HepG2 (cell line): ENCODE data around the gene LAG3. TPM values are rescaled to one million over a fixed set of nuclear protein-coding genes. Genes with fewer than 3 reads are reported as not detected.
A peak's percentile ranks its signal among the peaks of the same experiment; 100 is the strongest.

ENCODE experiments used
- DZIP1 ChIP-seq: sonication (generic); formaldehyde crosslinking; IDR thresholded peaks from 2 replicates; pipeline ENCODE4 v1.5.0; 2020; ENCODE audit warnings: mild to moderate bottlenecking, missing genetic modification reagents
- FOXA3 ChIP-seq: IDR thresholded peaks from 2 replicates; pipeline ENCODE4 v1.6.1; 2016; ENCODE audit warnings: missing genetic modification reagents, missing compliant biosample characterization
- GFI1 ChIP-seq: sonication (generic); formaldehyde crosslinking; IDR thresholded peaks from 2 replicates; pipeline ENCODE4 v1.5.0; 2020; ENCODE audit warnings: missing genetic modification reagents, mild to moderate bottlenecking, borderline replicate concordance
- GLI4 ChIP-seq: sonication (generic); formaldehyde crosslinking; IDR thresholded peaks from 2 replicates; pipeline ENCODE4 v1.5.1; 2020; ENCODE audit warnings: missing genetic modification reagents, mild to moderate bottlenecking, moderate library complexity, borderline replicate concordance
- HMG20A ChIP-seq: IDR thresholded peaks from 2 replicates; pipeline ENCODE4 v1.6.1; 2016; ENCODE audit warnings: borderline replicate concordance
- MAF1 ChIP-seq: sonication (generic); formaldehyde crosslinking; IDR thresholded peaks from 2 replicates; pipeline ENCODE4 v1.5.0; 2020; ENCODE audit warnings: missing genetic modification reagents, borderline replicate concordance
- NFYB ChIP-seq: sonication (generic); formaldehyde crosslinking; IDR thresholded peaks from 2 replicates; pipeline ENCODE4 v1.4.0; 2020; ENCODE audit warnings: missing genetic modification reagents
- NR2F2 ChIP-seq: IDR thresholded peaks from 2 replicates; pipeline ENCODE4 v1.6.1; 2012; ENCODE audit warnings: low read depth, inconsistent platforms, borderline replicate concordance
- POGZ ChIP-seq: sonication (generic); formaldehyde crosslinking; IDR thresholded peaks from 2 replicates; pipeline ENCODE4 v1.4.0; 2020; ENCODE audit warnings: mild to moderate bottlenecking, missing genetic modification reagents
- REPIN1 ChIP-seq: sonication (generic); formaldehyde crosslinking; IDR thresholded peaks from 2 replicates; pipeline ENCODE4 v1.8.0; 2022; ENCODE audit warnings: missing genetic modification reagents, low read depth, mild to moderate bottlenecking, borderline replicate concordance
- SKIL ChIP-seq: sonication (generic); formaldehyde crosslinking; IDR thresholded peaks from 2 replicates; pipeline ENCODE4 v1.8.0; 2022; ENCODE audit warnings: missing genetic modification reagents, mild to moderate bottlenecking, moderate library complexity, borderline replicate concordance
- SP2 ChIP-seq: sonication (generic); formaldehyde crosslinking; IDR thresholded peaks from 2 replicates; pipeline ENCODE4 v1.5.1; 2020; ENCODE audit warnings: mild to moderate bottlenecking, missing genetic modification reagents
- THAP9 ChIP-seq: sonication (generic); formaldehyde crosslinking; IDR thresholded peaks from 2 replicates; pipeline ENCODE4; 2020; ENCODE audit warnings: missing genetic modification reagents, mild to moderate bottlenecking, borderline replicate concordance
- ZNF670 ChIP-seq: sonication (generic); formaldehyde crosslinking; IDR thresholded peaks from 2 replicates; pipeline ENCODE4 v1.8.0; 2022; ENCODE audit warnings: mild to moderate bottlenecking, missing genetic modification reagents, borderline replicate concordance
- ZNF768 ChIP-seq: sonication (generic); formaldehyde crosslinking; IDR thresholded peaks from 2 replicates; pipeline ENCODE4 v1.4.0; 2020; ENCODE audit warnings: missing genetic modification reagents
- polyA plus RNA-seq, 8 experiments: library from polyadenylated mRNA; depleted of rRNA in 3 of 8; stranded (reverse) in 7 of 8; unstranded in 1 of 8; fragments of >200 nt; fragmentation: Illumina TruSeq in 4 of 8; extraction: Trizol in 4 of 8; gene quantifications; 2 replicates each; pipeline versions ENCODE4 v1.2.1 to v1.2.3, GENCODE V29; 2011 to 2016; ENCODE audit warnings: low read depth in 4 of 8, missing spikeins in 1 of 8, mixed read lengths in 1 of 8; ENCODE audit not compliant: insufficient read depth in 1 of 8
- total RNA-seq, 5 experiments: library from RNA; depleted of rRNA; stranded (reverse); fragments of >200 nt; fragmentation: Illumina TruSeq; extraction: Trizol; gene quantifications; 2 replicates each; pipeline ENCODE4 v1.2.3, GENCODE V29; 2016; ENCODE audit warnings: low read depth in 1 of 5
- TF ChIP-seq, protein P1 (sequence below): sonication (generic); formaldehyde crosslinking; IDR thresholded peaks from 2 replicates; pipeline ENCODE4 v1.4.0; 2020; ENCODE audit warnings: mild to moderate bottlenecking, missing genetic modification reagents
- TF ChIP-seq, protein P2 (sequence below): sonication (generic); formaldehyde crosslinking; IDR thresholded peaks from 2 replicates; pipeline ENCODE4 v1.4.0; 2020; ENCODE audit warnings: missing genetic modification reagents, mild to moderate bottlenecking, borderline replicate concordance

Gene LAG3
- total and polyA plus RNA-seq, 2 of the 13 experiments (the other 11 are each of a cell fraction or from before 2014, with no cell fraction given) = 0.11 to 0.26 TPM

- TF ChIP-seq, protein P1, sequence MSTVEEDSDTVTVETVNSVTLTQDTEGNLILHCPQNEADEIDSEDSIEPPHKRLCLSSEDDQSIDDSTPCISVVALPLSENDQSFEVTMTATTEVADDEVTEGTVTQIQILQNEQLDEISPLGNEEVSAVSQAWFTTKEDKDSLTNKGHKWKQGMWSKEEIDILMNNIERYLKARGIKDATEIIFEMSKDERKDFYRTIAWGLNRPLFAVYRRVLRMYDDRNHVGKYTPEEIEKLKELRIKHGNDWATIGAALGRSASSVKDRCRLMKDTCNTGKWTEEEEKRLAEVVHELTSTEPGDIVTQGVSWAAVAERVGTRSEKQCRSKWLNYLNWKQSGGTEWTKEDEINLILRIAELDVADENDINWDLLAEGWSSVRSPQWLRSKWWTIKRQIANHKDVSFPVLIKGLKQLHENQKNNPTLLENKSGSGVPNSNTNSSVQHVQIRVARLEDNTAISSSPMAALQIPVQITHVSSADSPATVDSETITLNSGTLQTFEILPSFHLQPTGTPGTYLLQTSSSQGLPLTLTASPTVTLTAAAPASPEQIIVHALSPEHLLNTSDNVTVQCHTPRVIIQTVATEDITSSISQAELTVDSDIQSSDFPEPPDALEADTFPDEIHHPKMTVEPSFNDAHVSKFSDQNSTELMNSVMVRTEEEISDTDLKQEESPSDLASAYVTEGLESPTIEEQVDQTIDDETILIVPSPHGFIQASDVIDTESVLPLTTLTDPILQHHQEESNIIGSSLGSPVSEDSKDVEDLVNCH (CRISPR knock-in tag) = no peak
- no peak for TF ChIP-seq NFYB
- no peak for TF ChIP-seq GLI4 (CRISPR knock-in tag)
- no peak for TF ChIP-seq SP2
- peak; percentile 28; the same call in 1 of the 2 replicates for TF ChIP-seq ZNF768 (CRISPR knock-in tag)
- TF ChIP-seq GFI1 (CRISPR knock-in tag) = no peak
- TF ChIP-seq ZNF670 (CRISPR knock-in tag) = no peak
- TF ChIP-seq, protein P2, sequence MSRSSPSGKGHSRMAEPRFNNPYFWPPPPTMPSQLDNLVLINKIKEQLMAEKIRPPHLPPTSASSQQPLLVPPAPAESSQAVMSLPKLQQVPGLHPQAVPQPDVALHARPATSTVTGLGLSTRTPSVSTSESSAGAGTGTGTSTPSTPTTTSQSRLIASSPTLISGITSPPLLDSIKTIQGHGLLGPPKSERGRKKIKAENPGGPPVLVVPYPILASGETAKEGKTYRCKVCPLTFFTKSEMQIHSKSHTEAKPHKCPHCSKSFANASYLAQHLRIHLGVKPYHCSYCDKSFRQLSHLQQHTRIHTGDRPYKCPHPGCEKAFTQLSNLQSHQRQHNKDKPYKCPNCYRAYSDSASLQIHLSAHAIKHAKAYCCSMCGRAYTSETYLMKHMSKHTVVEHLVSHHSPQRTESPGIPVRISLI (CRISPR knock-in tag) = no peak
- TF ChIP-seq REPIN1 (CRISPR knock-in tag) = peak; percentile 68; the same call in 1 of the 2 replicates
- TF ChIP-seq HMG20A (CRISPR knock-in tag) = no peak
- no peak for TF ChIP-seq FOXA3 (CRISPR knock-in tag)
- TF ChIP-seq THAP9 (CRISPR knock-in tag) = no peak
- TF ChIP-seq POGZ (CRISPR knock-in tag) = no peak
- TF ChIP-seq SKIL (CRISPR knock-in tag) = no peak
- TF ChIP-seq NR2F2 = no peak
- no peak for TF ChIP-seq DZIP1
- TF ChIP-seq MAF1 = no peak
Observed at GRCh38 chr12:6825398-6826124, 53.2 kb downstream of the LAG3 start (continued).
